B cell (primary cell): ENCODE measurements around the gene TSPAN9.

ENCODE experiments used
- EZH2 ChIP-seq: IDR thresholded peaks from 2 replicates; pipeline ENCODE4 v1.6.1; 2012; ENCODE audit warnings: borderline replicate concordance, low read depth, mild to moderate bottlenecking, moderate library complexity, low read length; ENCODE audit not compliant: insufficient read depth, poor library complexity, severe bottlenecking
- TF ChIP-seq, protein P1 (sequence below): fragments of 200-600 bp; IDR thresholded peaks from one replicate; pipeline ENCODE4 v1.8.0; 2022; ENCODE audit warnings: antibody characterized with exemption, mild to moderate bottlenecking

DNA sequence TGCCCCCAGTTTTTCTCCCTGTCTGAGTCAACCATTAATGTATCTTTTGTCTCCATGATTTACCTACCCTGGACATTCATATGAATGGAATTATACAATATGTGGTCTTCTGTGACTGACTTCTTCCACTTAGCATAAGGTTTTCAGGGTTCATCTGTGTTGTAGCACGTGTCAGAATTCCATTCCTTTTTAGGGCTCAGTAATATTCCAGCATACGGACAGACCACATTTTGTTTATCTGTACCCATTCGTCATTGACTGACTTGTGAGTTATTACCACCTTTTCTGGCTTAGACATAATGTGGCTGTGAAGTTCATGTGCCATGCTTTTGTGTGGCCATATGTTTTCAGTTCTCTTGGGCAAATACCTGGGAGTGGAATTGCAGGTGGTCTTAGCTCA lies 37.9 kb downstream of the TSPAN9 start:
- TF ChIP-seq, protein P1, sequence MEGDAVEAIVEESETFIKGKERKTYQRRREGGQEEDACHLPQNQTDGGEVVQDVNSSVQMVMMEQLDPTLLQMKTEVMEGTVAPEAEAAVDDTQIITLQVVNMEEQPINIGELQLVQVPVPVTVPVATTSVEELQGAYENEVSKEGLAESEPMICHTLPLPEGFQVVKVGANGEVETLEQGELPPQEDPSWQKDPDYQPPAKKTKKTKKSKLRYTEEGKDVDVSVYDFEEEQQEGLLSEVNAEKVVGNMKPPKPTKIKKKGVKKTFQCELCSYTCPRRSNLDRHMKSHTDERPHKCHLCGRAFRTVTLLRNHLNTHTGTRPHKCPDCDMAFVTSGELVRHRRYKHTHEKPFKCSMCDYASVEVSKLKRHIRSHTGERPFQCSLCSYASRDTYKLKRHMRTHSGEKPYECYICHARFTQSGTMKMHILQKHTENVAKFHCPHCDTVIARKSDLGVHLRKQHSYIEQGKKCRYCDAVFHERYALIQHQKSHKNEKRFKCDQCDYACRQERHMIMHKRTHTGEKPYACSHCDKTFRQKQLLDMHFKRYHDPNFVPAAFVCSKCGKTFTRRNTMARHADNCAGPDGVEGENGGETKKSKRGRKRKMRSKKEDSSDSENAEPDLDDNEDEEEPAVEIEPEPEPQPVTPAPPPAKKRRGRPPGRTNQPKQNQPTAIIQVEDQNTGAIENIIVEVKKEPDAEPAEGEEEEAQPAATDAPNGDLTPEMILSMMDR = no peak
- TF ChIP-seq EZH2 = no peak
